Stimulated activated CD4-positive, alpha-beta T cell treated with anti-CD3 and anti-CD28 coated beads, Interleukin-12 subunit alpha, Interleukin-12 subunit beta, amount 100 ng/mL, for 4 hours (primary cell): ENCODE results near the gene MED16.

Source experiments
- DNase-seq: peaks from one replicate; pipeline ENCODE4 v3.0.0-alpha.2; 2020

MED16 gene

DNA sequence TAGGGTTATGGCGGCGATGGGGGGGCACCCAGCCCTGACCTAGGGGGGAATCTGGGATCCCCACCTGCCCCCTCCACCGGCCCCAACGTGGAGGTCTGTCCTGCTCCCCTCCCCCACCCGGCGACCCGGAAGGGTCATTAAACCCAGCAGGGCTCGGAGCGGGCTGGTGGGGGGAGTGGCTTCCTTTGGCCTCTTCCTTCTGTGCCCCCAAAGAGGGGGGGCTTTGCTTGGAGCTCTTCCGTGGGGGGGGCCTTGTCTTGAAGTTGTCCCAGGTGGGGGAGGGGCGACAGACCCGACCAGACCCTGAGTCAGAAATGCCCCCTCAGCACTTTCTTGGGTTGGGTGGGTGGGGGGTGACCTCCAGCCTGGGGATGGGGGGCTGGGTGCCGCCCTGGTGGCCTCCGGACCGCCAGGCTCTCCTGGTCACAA, 34.4 kb upstream of the MED16 start:
- DNase-seq, result no peak

DNA sequence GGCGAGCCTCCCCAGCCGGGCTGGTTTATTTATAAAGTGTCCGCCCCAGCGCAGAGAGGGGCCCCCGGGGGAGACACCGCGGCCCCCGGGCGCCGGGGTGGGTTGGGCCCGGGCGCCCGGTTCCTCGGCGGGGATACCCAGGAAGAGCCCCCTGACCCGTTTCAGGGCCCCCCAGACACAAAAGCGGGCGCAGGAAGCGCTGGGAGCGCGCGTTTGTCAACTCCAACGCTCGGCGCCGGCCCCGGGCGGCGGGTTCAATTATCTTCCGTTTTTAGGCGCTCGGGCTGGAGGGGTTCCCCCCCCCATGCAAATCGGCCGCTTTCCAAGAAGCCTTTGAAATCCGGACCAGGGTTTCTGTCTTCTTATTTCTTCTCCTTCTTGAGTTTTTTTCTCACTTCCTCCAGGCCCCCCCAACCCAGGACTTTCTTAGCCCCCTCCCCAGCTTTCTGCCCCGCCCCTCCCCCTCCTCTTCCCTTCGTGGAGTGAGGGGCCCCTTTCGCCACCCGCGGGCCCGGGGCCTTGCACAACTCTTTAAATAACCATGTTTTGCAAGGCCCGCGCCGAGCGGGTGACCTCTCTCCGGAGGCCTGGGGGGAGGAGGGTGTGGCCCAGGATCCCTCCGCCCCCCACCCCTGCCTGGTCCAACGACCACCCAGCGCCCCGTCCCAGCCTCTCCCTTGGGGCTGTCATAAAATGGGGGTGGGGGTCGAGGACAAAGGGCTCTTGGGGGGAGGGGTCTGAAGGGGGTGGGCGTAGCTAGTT, 33.8 kb upstream of the MED16 start:
- DNase-seq, result no peak

GRCh38 chr19:926323-926588, 33.3 kb upstream of the MED16 start:
- no peak for DNase-seq

DNA sequence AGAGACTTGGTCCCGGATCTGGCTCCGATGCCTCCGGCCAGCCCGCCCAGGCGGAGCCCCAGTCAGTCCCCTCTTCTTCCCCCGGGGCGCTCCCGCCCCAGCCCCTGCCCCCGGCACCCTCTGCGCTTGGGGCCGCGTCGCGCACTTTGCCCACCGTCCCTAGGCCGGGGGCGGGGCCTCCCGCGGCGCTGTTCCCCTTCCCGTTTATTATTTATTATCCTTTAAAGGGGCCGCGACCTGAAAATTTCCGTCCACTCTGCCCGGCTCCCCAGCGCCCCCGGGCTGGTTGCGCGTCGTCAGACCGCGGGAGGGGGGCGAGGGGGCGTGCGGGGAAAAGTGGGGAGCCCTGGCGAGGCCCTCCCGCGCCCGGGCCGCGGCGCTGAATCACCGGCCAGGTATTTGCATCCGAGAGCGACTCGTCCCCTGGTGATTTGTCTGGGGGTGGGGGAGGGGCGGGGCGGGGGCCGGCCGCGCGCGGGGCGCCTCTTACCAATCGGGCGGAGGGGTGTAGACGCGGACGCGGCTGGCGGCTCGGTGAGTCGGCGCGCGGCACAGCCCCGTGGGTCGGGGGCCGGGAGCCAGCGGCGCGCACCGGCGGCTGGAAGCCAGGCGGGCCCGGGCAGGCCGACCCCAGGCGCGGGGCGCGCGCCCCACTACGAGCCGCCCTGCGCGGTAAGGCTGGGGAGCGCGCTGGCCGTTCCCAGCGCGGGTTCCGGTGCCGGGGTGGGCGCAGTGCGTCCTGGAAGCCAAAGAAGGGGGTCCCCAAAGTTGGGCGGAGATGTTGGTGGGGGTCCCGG, 32.7 kb upstream of the MED16 start, which contains the start of gene ARID3A:
Gene ARID3A (plus strand): TSS at position 510 of the 797 bp plus-strand sequence. CDS start 3,494 bp downstream, outside the sequence.
- DNase-seq, result peak; percentile 73

DNA sequence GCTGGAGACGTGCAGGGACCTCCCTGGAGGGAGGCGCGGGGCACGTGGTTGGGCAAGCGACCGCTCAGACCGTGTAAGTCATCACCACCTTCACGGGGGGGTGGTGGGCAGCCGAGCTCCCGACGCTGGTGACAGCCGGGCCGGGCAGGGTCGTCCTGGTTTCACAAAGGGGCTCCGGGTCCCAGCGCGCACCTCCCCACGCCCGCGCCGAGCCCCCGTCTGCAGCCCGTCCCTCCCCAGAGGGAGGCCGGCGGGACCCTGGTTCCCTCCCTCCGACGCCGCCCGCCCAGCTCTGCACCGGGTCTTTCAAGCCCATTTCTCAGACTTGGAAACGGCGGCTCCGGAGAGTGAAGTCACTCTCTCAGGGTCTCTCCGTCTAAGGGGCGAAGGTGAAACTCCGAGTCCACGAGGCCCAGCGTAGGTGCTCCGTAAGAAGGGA, 32.1 kb upstream of the MED16 start:
- no peak for DNase-seq

DNA sequence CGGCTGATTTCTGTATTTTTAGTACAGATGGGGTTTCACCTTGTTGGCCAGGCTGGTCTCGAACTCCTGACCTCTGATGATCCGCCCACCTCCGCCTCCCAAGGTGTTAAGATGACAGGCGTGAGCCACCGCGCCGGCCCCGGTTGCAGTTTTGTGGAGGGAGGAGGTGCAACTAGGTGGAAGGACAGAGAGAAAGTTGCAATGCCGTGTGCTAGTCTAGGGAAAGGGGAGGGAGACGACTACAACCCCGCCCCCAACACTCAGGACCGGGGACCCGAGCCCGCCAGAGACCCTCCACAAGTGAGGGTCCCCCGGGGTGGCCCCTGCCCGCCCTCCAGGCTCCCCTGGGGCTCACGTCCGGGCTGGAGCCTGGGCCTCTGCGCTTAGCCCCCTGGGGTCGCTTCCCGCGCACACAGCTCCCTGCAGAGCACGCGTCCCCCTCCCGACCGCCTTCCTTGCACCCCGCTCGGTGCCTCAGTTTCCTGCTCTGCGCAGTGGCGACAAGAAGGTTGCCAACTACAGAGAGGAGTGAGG, 31.6 kb upstream of the MED16 start:
- no peak for DNase-seq

GRCh38 chr19:920051-920864, 27.3 kb upstream of the MED16 start:
- peak; percentile 65 for DNase-seq

- DNase-seq, result no peak
Measured at GRCh38 chr19:919199-920050, 26.4 kb upstream of the MED16 start.

- no peak for DNase-seq
Measured at GRCh38 chr19:918481-919198, 25.7 kb upstream of the MED16 start.

DNA sequence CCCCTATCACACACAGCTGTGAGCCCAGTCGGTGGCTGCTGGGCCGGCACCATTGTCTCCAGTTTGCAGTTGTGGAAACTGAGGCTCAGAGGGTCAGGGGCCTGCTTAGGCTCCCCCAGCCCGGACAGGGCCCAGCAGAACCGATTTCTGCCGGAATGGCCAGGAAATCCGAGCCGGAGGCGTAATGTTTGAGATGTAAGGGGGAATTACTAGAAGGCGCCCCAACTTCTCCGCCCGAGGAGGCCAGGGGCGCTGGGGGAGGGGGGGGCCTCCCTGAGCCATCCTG, 25.1 kb upstream of the MED16 start:
- DNase-seq, result no peak

DNA sequence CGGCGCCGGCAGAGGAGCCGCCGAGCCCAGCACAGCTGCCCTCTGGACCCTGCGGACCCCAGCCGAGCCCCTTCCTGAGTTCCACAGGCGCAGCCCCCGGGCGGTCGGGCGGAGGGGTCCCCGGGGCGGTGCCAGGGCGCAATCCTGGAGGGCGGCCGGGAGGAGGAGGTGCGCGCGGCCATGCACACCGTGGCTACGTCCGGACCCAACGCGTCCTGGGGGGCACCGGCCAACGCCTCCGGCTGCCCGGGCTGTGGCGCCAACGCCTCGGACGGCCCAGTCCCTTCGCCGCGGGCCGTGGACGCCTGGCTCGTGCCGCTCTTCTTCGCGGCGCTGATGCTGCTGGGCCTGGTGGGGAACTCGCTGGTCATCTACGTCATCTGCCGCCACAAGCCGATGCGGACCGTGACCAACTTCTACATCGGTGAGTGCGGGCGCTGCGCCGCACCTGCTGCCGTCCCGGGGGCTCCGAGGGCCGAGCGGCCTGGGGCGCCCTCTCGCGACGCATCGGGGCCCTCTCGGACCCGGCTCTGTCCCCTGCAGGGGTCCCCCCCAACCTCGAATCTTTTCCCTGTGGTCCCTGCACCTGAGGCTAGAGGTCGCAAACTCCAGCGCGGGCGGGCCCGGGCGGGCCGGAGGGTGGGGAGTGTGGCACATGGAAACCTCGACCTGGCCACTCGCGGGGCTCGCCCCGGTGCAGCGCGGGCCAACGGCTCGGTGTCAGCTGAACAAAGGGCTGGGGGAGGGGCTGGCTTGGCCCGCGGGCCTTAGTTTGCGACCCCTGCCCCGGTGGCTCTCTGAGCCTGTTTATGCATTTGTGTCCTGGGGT, 24.6 kb upstream of the MED16 start, which contains the start of gene KISS1R:
Gene KISS1R (plus strand): TSS at position 11 of the 829 bp plus-strand sequence. CDS start 170 bp downstream, at position 181.
- DNase-seq, result peak; percentile 48

DNA sequence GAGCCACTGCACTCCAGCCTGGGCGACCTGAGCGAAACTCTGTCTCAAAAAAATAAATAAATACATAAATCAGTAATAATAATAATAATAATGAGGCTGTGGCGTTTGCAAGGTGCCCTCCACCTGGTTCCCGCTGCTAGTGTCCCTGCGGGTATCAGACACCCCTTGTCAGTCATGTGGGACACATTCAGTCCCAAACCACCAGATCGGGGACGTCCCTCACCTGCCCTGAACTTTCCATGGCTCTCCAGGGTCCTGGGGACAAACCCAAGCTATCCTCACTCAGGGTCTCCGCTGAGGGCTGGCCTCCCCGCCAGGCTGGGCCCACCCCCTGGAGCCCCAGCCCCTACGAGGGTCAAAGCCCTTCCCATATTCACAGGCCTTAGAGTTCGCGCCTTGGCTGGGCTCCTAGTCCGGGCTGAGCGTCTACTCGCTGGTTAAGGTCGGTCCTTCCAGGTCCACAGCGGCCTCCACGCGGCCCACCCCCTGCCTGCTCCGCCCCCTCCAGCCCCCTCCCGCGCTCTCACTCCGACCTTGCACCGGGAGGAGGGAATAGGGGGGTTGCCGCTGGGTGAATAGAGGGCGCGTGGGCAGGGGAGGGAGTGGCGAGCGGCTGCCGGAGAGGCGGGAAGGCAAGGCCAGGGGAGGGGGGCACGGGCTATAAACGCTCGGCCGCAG, 23.8 kb upstream of the MED16 start:
- DNase-seq, result peak; percentile 55

DNA sequence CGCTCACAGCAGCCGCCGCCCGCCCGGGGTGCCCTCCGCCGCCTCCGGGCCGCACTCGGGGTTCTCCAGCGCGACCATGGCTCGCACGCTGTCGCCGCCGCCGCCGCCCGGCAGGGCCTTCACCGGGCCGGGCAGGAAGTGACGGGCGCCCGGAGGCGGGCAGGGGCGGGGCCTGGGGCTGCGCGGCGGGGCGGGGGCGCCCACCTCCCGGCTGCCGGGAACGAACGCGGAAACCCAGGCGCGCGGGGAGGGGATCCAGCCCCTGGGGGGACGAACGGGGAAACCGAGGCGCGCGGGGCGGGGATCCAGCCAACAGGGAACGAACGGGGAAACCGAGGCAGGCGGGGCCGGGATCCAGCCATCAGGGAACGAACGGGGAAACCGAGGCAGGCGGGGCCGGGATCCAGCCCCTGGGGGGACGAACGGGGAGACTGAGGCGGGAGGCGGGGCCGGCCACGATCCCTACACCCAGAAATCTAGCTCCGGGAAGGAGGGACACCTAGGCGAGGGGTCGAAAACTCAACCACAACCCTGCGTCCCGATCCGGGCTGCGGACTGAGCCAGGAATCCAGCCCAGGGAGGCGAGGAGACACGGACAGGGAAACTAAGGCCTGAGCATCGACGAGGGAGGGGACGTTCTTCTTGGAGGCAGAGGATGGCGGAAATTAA, 20.2 kb upstream of the MED16 start, which contains the start of gene R3HDM4:
Gene R3HDM4 (minus strand): TSS at position 140 of the 669 bp plus-strand sequence. CDS start 62 bp downstream, at position 78.
- peak; percentile 86 for DNase-seq

DNA sequence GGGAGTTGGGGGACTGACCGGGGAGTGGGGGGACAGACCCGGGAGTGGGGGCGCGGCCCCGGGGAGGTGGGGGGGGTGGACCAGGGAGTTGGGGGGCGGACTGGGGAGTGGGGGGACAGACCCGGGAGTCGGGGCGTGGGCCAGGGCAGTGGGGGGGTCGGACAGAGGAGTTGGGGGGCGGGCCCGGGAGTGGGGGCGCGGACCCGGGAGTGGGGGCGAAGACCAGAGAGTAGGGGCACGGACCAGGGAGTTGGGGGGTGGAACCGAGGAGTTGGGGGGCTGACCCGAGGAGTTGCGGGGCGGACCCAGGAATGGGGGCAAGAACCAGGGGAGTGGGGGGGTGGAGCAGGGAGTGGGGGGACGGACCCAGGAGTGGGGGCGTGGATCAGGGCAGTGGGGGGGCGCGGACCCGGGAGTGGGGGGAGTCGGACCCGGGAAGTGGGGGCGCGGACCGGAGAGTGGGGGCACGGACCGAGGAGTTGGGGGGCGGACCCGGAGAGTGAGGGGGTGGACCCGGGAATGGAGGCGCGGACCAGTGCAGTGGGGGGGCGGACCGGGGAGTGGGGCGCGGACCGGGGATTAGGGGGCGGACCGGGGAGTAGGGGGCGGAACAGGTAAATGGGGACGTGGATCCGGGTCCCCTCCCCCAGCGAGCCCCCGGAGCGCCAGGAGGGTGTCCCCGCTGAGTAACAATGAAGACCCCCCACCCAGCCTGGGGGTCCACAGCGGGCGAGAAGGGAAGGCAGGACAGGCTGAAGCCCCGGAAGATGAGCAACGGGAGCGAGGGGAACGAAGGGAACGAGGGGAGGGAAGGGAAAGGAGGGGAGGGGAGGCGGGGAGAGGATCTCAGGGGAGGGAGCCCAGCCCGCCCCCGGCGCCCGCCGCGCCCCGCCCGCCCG, 19.4 kb upstream of the MED16 start:
- DNase-seq, result no peak

GRCh38 chr19:911197-912033, 18.4 kb upstream of the MED16 start:
- no peak for DNase-seq

GRCh38 chr19:907183-907853, 14.3 kb upstream of the MED16 start:
- DNase-seq, result no peak

GRCh38 chr19:906480-906879, 13.5 kb upstream of the MED16 start:
- DNase-seq, result no peak
